ENCODE data around the gene CLEC2A.
"Not testable (repeated sequence)": the region's sequence is repeated elsewhere in the genome, so short reads cannot be mapped to it uniquely, and the experiment has no call there.

DNA sequence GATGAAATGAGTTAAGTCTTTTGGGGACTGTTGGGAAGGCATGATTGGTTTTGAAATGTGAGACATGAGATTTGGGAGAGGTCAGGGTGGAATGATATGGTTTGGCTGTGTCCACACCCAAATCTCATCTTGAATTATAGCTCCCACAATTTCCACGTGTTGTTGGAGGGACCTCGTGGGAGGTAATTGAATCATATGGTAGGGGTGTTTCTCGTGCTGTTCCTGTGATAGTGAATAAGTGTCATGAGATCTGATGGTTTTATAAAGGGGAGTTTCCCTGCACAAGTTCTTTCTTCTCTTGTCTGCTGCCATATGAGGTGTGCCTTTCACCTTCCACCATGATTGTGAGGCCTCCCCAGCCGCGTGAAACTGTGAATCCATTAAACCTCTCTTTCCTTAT is 44.5 kb upstream of the CLEC2A start:
- TF ChIP-seq POLR2A (IDR thresholded peaks at IDR 0.05; ENCODE audit: low read depth, low read length); POLR2AphosphoS5 (IDR thresholded peaks at IDR 0.05; ENCODE audit: insufficient read depth, low read depth, low read length); EZH2 (IDR thresholded peaks at IDR 0.05; ENCODE audit: borderline replicate concordance, low read depth, low read length, severe bottlenecking); JUN (IDR thresholded peaks at IDR 0.05; ENCODE audit: borderline replicate concordance, insufficient read depth, insufficient read length, low read depth); FOS (IDR thresholded peaks at IDR 0.05; ENCODE audit: borderline replicate concordance, insufficient read depth, low read length): not testable (repeated sequence)
- TF ChIP-seq, protein P1, sequence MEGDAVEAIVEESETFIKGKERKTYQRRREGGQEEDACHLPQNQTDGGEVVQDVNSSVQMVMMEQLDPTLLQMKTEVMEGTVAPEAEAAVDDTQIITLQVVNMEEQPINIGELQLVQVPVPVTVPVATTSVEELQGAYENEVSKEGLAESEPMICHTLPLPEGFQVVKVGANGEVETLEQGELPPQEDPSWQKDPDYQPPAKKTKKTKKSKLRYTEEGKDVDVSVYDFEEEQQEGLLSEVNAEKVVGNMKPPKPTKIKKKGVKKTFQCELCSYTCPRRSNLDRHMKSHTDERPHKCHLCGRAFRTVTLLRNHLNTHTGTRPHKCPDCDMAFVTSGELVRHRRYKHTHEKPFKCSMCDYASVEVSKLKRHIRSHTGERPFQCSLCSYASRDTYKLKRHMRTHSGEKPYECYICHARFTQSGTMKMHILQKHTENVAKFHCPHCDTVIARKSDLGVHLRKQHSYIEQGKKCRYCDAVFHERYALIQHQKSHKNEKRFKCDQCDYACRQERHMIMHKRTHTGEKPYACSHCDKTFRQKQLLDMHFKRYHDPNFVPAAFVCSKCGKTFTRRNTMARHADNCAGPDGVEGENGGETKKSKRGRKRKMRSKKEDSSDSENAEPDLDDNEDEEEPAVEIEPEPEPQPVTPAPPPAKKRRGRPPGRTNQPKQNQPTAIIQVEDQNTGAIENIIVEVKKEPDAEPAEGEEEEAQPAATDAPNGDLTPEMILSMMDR (IDR thresholded peaks at IDR 0.05; ENCODE audit: extremely low read depth in 1 of 2, insufficient read depth in 1 of 2, low read depth in 1 of 2, low read length in 2 of 2), result not testable (repeated sequence)
